GM19463 (cell line): ENCODE results near the gene NOSTRIN.
"Not testable (repeated sequence)": the region's sequence is repeated elsewhere in the genome, so short reads cannot be mapped to it uniquely, and the experiment has no call there.

Experiments
- ATAC-seq: cut with Tn5 transposase; IDR thresholded peaks from one replicate; pipeline ENCODE4 v1.9.1; 2021; ENCODE audit warnings: mild to moderate bottlenecking, moderate library complexity; ENCODE audit not compliant: unreplicated experiment

NOSTRIN gene

GRCh38 chr2:168789776-168790175, 12.7 kb upstream of the NOSTRIN start:
- ATAC-seq = no peak

GRCh38 chr2:168790226-168790902, 12.1 kb upstream of the NOSTRIN start:
- no peak for ATAC-seq

GRCh38 chr2:168791140-168791539, 11.3 kb upstream of the NOSTRIN start:
- not testable (repeated sequence) for ATAC-seq

GRCh38 chr2:168793596-168793995, 8.8 kb upstream of the NOSTRIN start:
- no peak for ATAC-seq

GRCh38 chr2:168794968-168795367, 7.5 kb upstream of the NOSTRIN start:
- no peak for ATAC-seq

GRCh38 chr2:168796090-168796577, 6.3 kb upstream of the NOSTRIN start:
- ATAC-seq = no peak

- ATAC-seq = no peak
Observed at GRCh38 chr2:168796583-168797285, 5.7 kb upstream of the NOSTRIN start.

GRCh38 chr2:168797286-168797655, 5.2 kb upstream of the NOSTRIN start:
- no peak for ATAC-seq

GRCh38 chr2:168798076-168798887, 4.2 kb upstream of the NOSTRIN start:
- no peak for ATAC-seq

- ATAC-seq = no peak
Observed at GRCh38 chr2:168798888-168799410, 3.5 kb upstream of the NOSTRIN start.

- no peak for ATAC-seq
Observed at GRCh38 chr2:168801471-168801870, 966 bp upstream of the NOSTRIN start.

GRCh38 chr2:168802859-168803725, 655 bp downstream of the NOSTRIN start:
- ATAC-seq = no peak

GRCh38 chr2:168804214-168804613, 1.8 kb downstream of the NOSTRIN start:
- no peak for ATAC-seq

- no peak for ATAC-seq
Observed at GRCh38 chr2:168805615-168806014, 3.2 kb downstream of the NOSTRIN start.

- ATAC-seq = no peak
Observed at GRCh38 chr2:168809537-168809936, 7.1 kb downstream of the NOSTRIN start.

- no peak for ATAC-seq
Observed at GRCh38 chr2:168810235-168810634, 7.8 kb downstream of the NOSTRIN start.

- no peak for ATAC-seq
Observed at GRCh38 chr2:168811696-168812095, 9.3 kb downstream of the NOSTRIN start.

- ATAC-seq = no peak
Observed at GRCh38 chr2:168814046-168814445, 11.6 kb downstream of the NOSTRIN start.

GRCh38 chr2:168814939-168815907, 12.8 kb downstream of the NOSTRIN start:
- no peak for ATAC-seq
